ENCODE measurements around the gene ACTN3.

GRCh38 chr11:66510271-66510989 lies 36.3 kb upstream of the ACTN3 start, which contains the start of gene BBS1:
- TF ChIP-seq CTCF (IDR thresholded peaks at IDR 0.05) (no peak), POLR2A (IDR thresholded peaks at IDR 0.05) (no peak)
